GM12878 (cell line): ENCODE measurements around the gene MRGPRE. TPM values are rescaled to one million over a fixed set of nuclear protein-coding genes. Genes with fewer than 3 reads are reported as not detected.

Source experiments
- ATAC-seq: fragments of 200-7000 bp; cut with Tn5 transposase; 3 replicates; pipeline ENCODE4 v1.9.1; 2020; ENCODE audit warnings: mild to moderate bottlenecking, moderate library complexity
- BruUV-seq: library from RNA; stranded (reverse); fragments of 400-500 nt; replicated peaks from 2 replicates; lab custom pipeline; 2021; lab: Mats Ljungman, UMichigan
- CTCF ChIA-PET: fragments of 300-600 bp; sonication (Branson Sonifier 250); formaldehyde crosslinking; extraction: SDS; loops from one replicate; lab custom pipeline; 2021; ENCODE audit warnings: inconsistent platforms; lab: Yijun Ruan, JAX
- POLR2A ChIA-PET: fragments of 350-600 bp; formaldehyde crosslinking; extraction: SDS; loops from one replicate; lab custom pipeline; 2021; ENCODE audit warnings: inconsistent platforms; lab: Charles Lee
- RAD21 ChIA-PET: fragments of 300-600 bp; sonication (Branson Sonifier 250); formaldehyde crosslinking; loops from one replicate; lab custom pipeline; 2023; ENCODE audit warnings: antibody characterized with exemption; ENCODE audit not compliant: unreplicated experiment; lab: Charles Lee
- SMC1A ChIA-PET: fragments of 300-600 bp; sonication (Branson Sonifier 250); formaldehyde crosslinking; loops from one replicate; lab custom pipeline; 2023; ENCODE audit not compliant: unreplicated experiment, uncharacterized antibody; lab: Charles Lee
- DNase-seq: peaks from one replicate; pipeline ENCODE4 v3.0.0-alpha.2; 2011; ENCODE audit warnings: low read depth, low spot score
- FAIRE-seq: peaks from 3 replicates; lab custom pipeline; 2011; peaks lifted over from hg19 to GRCh38; lab: Jason Lieb, UNC
- H2AFZ ChIP-seq: 2 replicates; pipeline ENCODE4 v1.6.0; 2011; ENCODE audit warnings: low read depth, low read length, control low read depth; ENCODE audit not compliant: control insufficient read depth
- H3K27ac ChIP-seq: 2 replicates; pipeline ENCODE4 v1.5.1; 2011; ENCODE audit warnings: control low read depth; ENCODE audit not compliant: control insufficient read depth, insufficient read depth
- H3K27me3 ChIP-seq, 2 experiments: replicated peaks in 1 of 2; 2 replicates each; pipeline versions ENCODE4 v1.6.0 to v1.6.1; 2011; ENCODE audit warnings: low read length in 1 of 2; ENCODE audit not compliant: control insufficient read depth in 2 of 2, insufficient read depth in 2 of 2
- H3K36me3 ChIP-seq, 2 experiments: 2 replicates each; pipeline ENCODE4 v1.5.1; 2011; ENCODE audit warnings: low read length in 1 of 2; ENCODE audit not compliant: control insufficient read depth in 2 of 2, insufficient read depth in 2 of 2
- H3K4me1 ChIP-seq: 2 replicates; pipeline ENCODE4 v1.6.1; 2011; ENCODE audit warnings: mild to moderate bottlenecking, low read length, moderate library complexity, mixed read lengths; ENCODE audit not compliant: control insufficient read depth, insufficient read depth
- H3K4me2 ChIP-seq: 2 replicates; pipeline ENCODE4 v1.6.0; 2011; ENCODE audit warnings: control low read depth; ENCODE audit not compliant: control insufficient read depth, insufficient read depth
- H3K4me3 ChIP-seq: fragments of 200-600 bp; sonication (generic); 2 replicates; pipeline ENCODE4 v1.5.1; 2016
- H3K79me2 ChIP-seq: 2 replicates; pipeline ENCODE4 v1.6.0; 2011; ENCODE audit warnings: low read length; ENCODE audit not compliant: control insufficient read depth, insufficient read depth
- H3K9ac ChIP-seq: 2 replicates; pipeline ENCODE4 v1.8.0; 2011; ENCODE audit warnings: low read length, control low read depth, mixed read lengths; ENCODE audit not compliant: control insufficient read depth, insufficient read depth
- H3K9me3 ChIP-seq: replicated peaks from 3 replicates; pipeline ENCODE4 v1.5.1; 2011; ENCODE audit warnings: mild to moderate bottlenecking, low read length; ENCODE audit not compliant: control insufficient read depth, insufficient read depth
- H4K20me1 ChIP-seq: 2 replicates; pipeline ENCODE4 v1.6.0; 2011; ENCODE audit not compliant: control insufficient read depth, insufficient read depth
- E2F4 ChIP-seq: IDR thresholded peaks from 2 replicates; pipeline ENCODE4 v1.6.1; 2012; ENCODE audit warnings: low read depth, low read length, improper control_type of control experiment
- FOXM1 ChIP-seq: IDR thresholded peaks from 2 replicates; pipeline ENCODE4 v1.6.1; 2012; ENCODE audit warnings: low read depth, mild to moderate bottlenecking, inconsistent platforms, low read length, moderate library complexity
- MTA2 ChIP-seq: fragments of 450-650 bp; IDR thresholded peaks from 2 replicates; pipeline ENCODE4 v1.6.1; 2016; ENCODE audit warnings: low read depth, mild to moderate bottlenecking, moderate library complexity
- POLR2AphosphoS5 ChIP-seq: IDR thresholded peaks from 2 replicates; pipeline ENCODE4 v1.6.1; 2011; ENCODE audit warnings: mild to moderate bottlenecking, low read length, inconsistent platforms
- RAD21 ChIP-seq: IDR thresholded peaks from 2 replicates; pipeline ENCODE4 v1.6.1; 2011; ENCODE audit warnings: mild to moderate bottlenecking, low read depth, low read length, moderate library complexity; ENCODE audit not compliant: insufficient read depth
- SIX5 ChIP-seq: IDR thresholded peaks from 2 replicates; pipeline ENCODE4 v1.6.1; 2011; ENCODE audit warnings: mild to moderate bottlenecking, low read depth, low read length, moderate library complexity; ENCODE audit not compliant: severe bottlenecking
- SMAD1 ChIP-seq: fragments of 450-650 bp; IDR thresholded peaks from 2 replicates; pipeline ENCODE4 v1.6.1; 2018; ENCODE audit warnings: mild to moderate bottlenecking, low read depth; ENCODE audit not compliant: partially characterized antibody
- SP1 ChIP-seq: IDR thresholded peaks from one replicate; pipeline ENCODE4 v1.6.1; 2011; ENCODE audit warnings: low read depth, low read length
- STAT3 ChIP-seq: IDR thresholded peaks from 2 replicates; pipeline ENCODE4 v1.6.1; 2011; ENCODE audit warnings: low read depth, low read length, improper control_type of control experiment
- SUPT20H ChIP-seq: IDR thresholded peaks from 2 replicates; pipeline ENCODE4 v1.6.1; 2011; ENCODE audit warnings: low read depth, mild to moderate bottlenecking, low read length, moderate library complexity, borderline replicate concordance; ENCODE audit not compliant: control insufficient read depth
- WGBS: methylation state at CpG from one replicate; pipeline ENCODE4 v1.1.6; 2016; ENCODE audit warnings: low lambda C conversion rate; ENCODE audit not compliant: insufficient replicate concordance, insufficient coverage; ENCODE audit errors: missing lambda C conversion rate; 5-methylcytosine and 5-hydroxymethylcytosine counted together
- in situ Hi-C: fragments of 300-500 bp; cut with MboI; formaldehyde crosslinking; loops from 9 replicates; pipeline ENCODE4 v1.14.3; 2018; ENCODE audit warnings: mixed read lengths
- intact Hi-C: fragments of 100-400 bp; cut with micrococcal nuclease; formaldehyde crosslinking; loops from one replicate; pipeline ENCODE4 v1.14.2; 2022; ENCODE audit not compliant: unreplicated experiment
- polyA plus RNA-seq, 11 experiments: library from polyadenylated mRNA; depleted of rRNA in 4 of 11; unstranded in 6 of 11; stranded (reverse) in 5 of 11; fragments of >200 nt; fragmentation: Nextera tagmentation in 4 of 11; fragmentation: Illumina TruSeq in 1 of 11; extraction: Ambion mirVana in 4 of 11; extraction: Trizol in 1 of 11; gene quantifications; 1 replicate in 1 of 11; 2 replicates in 10 of 11; pipeline versions ENCODE4 v1.2.1 to v1.2.3, GENCODE V29; 2011 to 2016; ENCODE audit warnings: inconsistent platforms in 2 of 11, missing spikeins in 2 of 11, low read depth in 1 of 11
- total RNA-seq, 4 experiments: library from RNA; depleted of rRNA in 3 of 4; stranded (reverse); fragments of >200 nt in 3 of 4; fragmentation: Illumina TruSeq in 1 of 4; extraction: Trizol in 1 of 4; gene quantifications; 2 replicates each; pipeline versions ENCODE4 v1.2.1 to v1.2.3, GENCODE V29; 2013 to 2021

MRGPRE gene
- total and polyA plus RNA-seq, 10 of the 15 experiments (the other 5 are each of a cell fraction or from before 2014, with no cell fraction given) = 0.34 TPM; not detected in 9

- WGBS = 31% methylated on average over 19 of the region's 19 CpGs
- no peak overlapping the region for H3K9ac ChIP-seq
- H2AFZ ChIP-seq = no peak overlapping the region
These were observed 38.7 kb downstream of the MRGPRE start for GRCh38 chr11:3193373-3194015.

More at GRCh38 chr11:3193373-3194015, 38.7 kb downstream of the MRGPRE start:
- ChIA-PET RAD21 (no interaction called here), CTCF (no interaction called here), POLR2A (no interaction called here), SMC1A (no interaction called here)
- DNase-seq (no peak), FAIRE-seq (no peak), ATAC-seq (no peak)
- no peak overlapping the region for H3K27ac ChIP-seq
- H3K4me3 ChIP-seq = no peak overlapping the region
- no peak overlapping the region for H3K4me2 ChIP-seq
- BruUV-seq = no TSS peak
- no peaks in the 10 kb centered on the region for H3K36me3 ChIP-seq
- TF ChIP-seq STAT3 (no peak), SMAD1 (no peak), SIX5 (no peak), FOXM1 (no peak), E2F4 (no peak), SUPT20H (no peak), SP1 (no peak), MTA2 (no peak), RAD21 (no peak), POLR2AphosphoS5 (no peak)
- no peaks in the 10 kb centered on the region for H3K9me3 ChIP-seq
- H3K27me3 ChIP-seq = no peaks in the 10 kb centered on the region; a peak in 1 of 4 replicates
- no peaks in the 10 kb centered on the region for H4K20me1 ChIP-seq
- intact Hi-C loops = no loop called here
- no peaks in the 10 kb centered on the region for H3K79me2 ChIP-seq
- H3K4me1 ChIP-seq = no peaks in the 10 kb centered on the region
- in situ Hi-C loops = no loop called here
